Measurements from ENCODE around the gene FBXO36. TPM values are rescaled to one million over a fixed set of nuclear protein-coding genes. Genes with fewer than 3 reads are reported as not detected.
A peak's percentile ranks its signal among the peaks of the same experiment; 100 is the strongest.

The FBXO36 gene
- total and polyA plus RNA-seq, 4 donors: 0.56 to 1.3 (median 0.69) TPM

- TF ChIP-seq NR2F2 (IDR thresholded peaks at IDR 0.05): no peak
- no peak for TF ChIP-seq TAF1 (conservative IDR thresholded peaks at IDR 0.05)
- no peak for TF ChIP-seq GABPA (IDR thresholded peaks at IDR 0.05 in 1 of 2, conservative IDR thresholded peaks at IDR 0.05 in 1 of 2)
- no peak for TF ChIP-seq JUND (IDR thresholded peaks at IDR 0.05)
- TF ChIP-seq MAX (IDR thresholded peaks at IDR 0.05): no peak
- no peak for TF ChIP-seq CTCF (IDR thresholded peaks at IDR 0.05; ENCODE audit: low read depth, low read length, missing input control)
Measured at GRCh38 chr2:230042195-230042594, 119.9 kb downstream of the FBXO36 start (continued).

DNA sequence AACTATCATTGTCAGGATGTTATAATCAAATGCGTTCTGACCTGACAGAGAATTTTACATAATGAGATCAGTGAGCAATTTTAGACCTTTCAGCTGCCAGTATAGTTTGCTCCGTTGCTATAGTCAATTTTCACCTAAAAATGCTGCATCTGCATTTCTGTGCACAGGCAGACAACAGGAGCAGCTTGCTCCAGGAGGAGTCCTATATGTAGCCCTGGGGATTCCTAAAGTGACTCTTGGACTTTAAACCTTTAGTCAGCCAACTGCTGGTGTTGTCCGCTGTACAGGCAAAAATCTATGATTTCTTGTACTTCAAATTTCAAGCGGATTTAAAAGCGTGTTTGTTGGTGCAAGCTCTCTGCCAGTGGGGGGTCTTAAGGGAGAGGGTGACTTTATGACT is 120.7 kb downstream of the FBXO36 start:
- Histone ChIP-seq H3K27ac (ENCODE audit: low read depth in 1 of 2, low read length in 2 of 2) (no peak overlapping the region), H3K27me3 (ENCODE audit: control insufficient read depth in 4 of 4, insufficient read depth in 4 of 4, low read length in 3 of 4) (no peaks in the 10 kb centered on the region), H3K4me1 (ENCODE audit: control insufficient read depth in 4 of 4, insufficient read depth in 4 of 4, low read length in 3 of 4) (no peaks in the 10 kb centered on the region), H3K36me3 (ENCODE audit: control insufficient read depth in 4 of 4, insufficient read depth in 3 of 4, low read depth in 1 of 4, low read length in 3 of 4) (peaks cover 0 to 3% (median 1%) of the 10 kb centered on the region in 4 donors), H3K9ac (ENCODE audit: low read depth in 1 of 2, low read length in 2 of 2) (no peak overlapping the region), H3K9me3 (ENCODE audit: control insufficient read depth in 4 of 4, low read length in 3 of 4) (no peaks in the 10 kb centered on the region), H3K4me3 (ENCODE audit: low read depth in 1 of 3, low read length in 3 of 3) (no peak overlapping the region)
- peak; percentile 46 to 58 for TF ChIP-seq HNF4A (conservative IDR thresholded peaks at IDR 0.05)
- TF ChIP-seq, protein P1, sequence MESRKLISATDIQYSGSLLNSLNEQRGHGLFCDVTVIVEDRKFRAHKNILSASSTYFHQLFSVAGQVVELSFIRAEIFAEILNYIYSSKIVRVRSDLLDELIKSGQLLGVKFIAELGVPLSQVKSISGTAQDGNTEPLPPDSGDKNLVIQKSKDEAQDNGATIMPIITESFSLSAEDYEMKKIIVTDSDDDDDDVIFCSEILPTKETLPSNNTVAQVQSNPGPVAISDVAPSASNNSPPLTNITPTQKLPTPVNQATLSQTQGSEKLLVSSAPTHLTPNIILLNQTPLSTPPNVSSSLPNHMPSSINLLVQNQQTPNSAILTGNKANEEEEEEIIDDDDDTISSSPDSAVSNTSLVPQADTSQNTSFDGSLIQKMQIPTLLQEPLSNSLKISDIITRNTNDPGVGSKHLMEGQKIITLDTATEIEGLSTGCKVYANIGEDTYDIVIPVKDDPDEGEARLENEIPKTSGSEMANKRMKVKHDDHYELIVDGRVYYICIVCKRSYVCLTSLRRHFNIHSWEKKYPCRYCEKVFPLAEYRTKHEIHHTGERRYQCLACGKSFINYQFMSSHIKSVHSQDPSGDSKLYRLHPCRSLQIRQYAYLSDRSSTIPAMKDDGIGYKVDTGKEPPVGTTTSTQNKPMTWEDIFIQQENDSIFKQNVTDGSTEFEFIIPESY (IDR thresholded peaks at IDR 0.05): no peak
- peak; percentile 8 for TF ChIP-seq SP1 (IDR thresholded peaks at IDR 0.05)
- DNase-seq (ENCODE audit: low spot score): no peak
- WGBS: 69% methylated on average over 5 of the region's 5 CpGs

- peaks cover 0 to 3% (median 1%) of the 10 kb centered on the region in 4 donors for H3K36me3 ChIP-seq (ENCODE audit: control insufficient read depth in 4 of 4, insufficient read depth in 3 of 4, low read depth in 1 of 4, low read length in 3 of 4)
- no peaks in the 10 kb centered on the region for H3K4me1 ChIP-seq (ENCODE audit: control insufficient read depth in 4 of 4, insufficient read depth in 4 of 4, low read length in 3 of 4)
- no peak overlapping the region for H3K4me3 ChIP-seq (ENCODE audit: low read depth in 1 of 3, low read length in 3 of 3)
- DNase-seq (ENCODE audit: low spot score): no peak
- TF ChIP-seq, protein P1 (IDR thresholded peaks at IDR 0.05): no peak
- TF ChIP-seq SP1 (IDR thresholded peaks at IDR 0.05) (no peak), JUND (IDR thresholded peaks at IDR 0.05) (no peak)
- no peak overlapping the region for H3K27ac ChIP-seq (ENCODE audit: low read depth in 1 of 2, low read length in 2 of 2)
- WGBS: 86% methylated on average over 2 of the region's 2 CpGs
- H3K27me3 ChIP-seq (ENCODE audit: control insufficient read depth in 4 of 4, insufficient read depth in 4 of 4, low read length in 3 of 4): no peaks in the 10 kb centered on the region
- H3K9me3 ChIP-seq (ENCODE audit: control insufficient read depth in 4 of 4, low read length in 3 of 4): no peaks in the 10 kb centered on the region
- no peak overlapping the region for H3K9ac ChIP-seq (ENCODE audit: low read depth in 1 of 2, low read length in 2 of 2)
Measured at GRCh38 chr2:230043461-230043860, 121.2 kb downstream of the FBXO36 start.

- no peaks in the 10 kb centered on the region for H3K9me3 ChIP-seq (ENCODE audit: control insufficient read depth in 4 of 4, low read length in 3 of 4)
- H3K4me1 ChIP-seq (ENCODE audit: control insufficient read depth in 4 of 4, insufficient read depth in 4 of 4, low read length in 3 of 4): no peaks in the 10 kb centered on the region
- H3K9ac ChIP-seq (ENCODE audit: low read depth in 1 of 2, low read length in 2 of 2): no peak overlapping the region
- no peak for TF ChIP-seq CTCF (IDR thresholded peaks at IDR 0.05; ENCODE audit: low read depth, low read length, missing input control)
- TF ChIP-seq, protein P2, sequence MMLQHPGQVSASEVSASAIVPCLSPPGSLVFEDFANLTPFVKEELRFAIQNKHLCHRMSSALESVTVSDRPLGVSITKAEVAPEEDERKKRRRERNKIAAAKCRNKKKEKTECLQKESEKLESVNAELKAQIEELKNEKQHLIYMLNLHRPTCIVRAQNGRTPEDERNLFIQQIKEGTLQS (IDR thresholded peaks at IDR 0.05): no peak
- TF ChIP-seq GABPA (IDR thresholded peaks at IDR 0.05 in 1 of 2, conservative IDR thresholded peaks at IDR 0.05 in 1 of 2): no peak
- no peak for TF ChIP-seq EGR1 (IDR thresholded peaks at IDR 0.05; ENCODE audit: low read depth in 2 of 2)
- H3K36me3 ChIP-seq (ENCODE audit: control insufficient read depth in 4 of 4, insufficient read depth in 3 of 4, low read depth in 1 of 4, low read length in 3 of 4): peaks cover 0 to 3% (median 1%) of the 10 kb centered on the region in 4 donors
- WGBS: 95% methylated on average over 16 of the region's 16 CpGs
- no peak overlapping the region for H3K4me3 ChIP-seq (ENCODE audit: low read depth in 1 of 3, low read length in 3 of 3)
- DNase-seq (ENCODE audit: low spot score): no peak
- H3K27ac ChIP-seq (ENCODE audit: low read depth in 1 of 2, low read length in 2 of 2): no peak overlapping the region
- H3K27me3 ChIP-seq (ENCODE audit: control insufficient read depth in 4 of 4, insufficient read depth in 4 of 4, low read length in 3 of 4): no peaks in the 10 kb centered on the region
Measured at GRCh38 chr2:230046491-230046890, 124.2 kb downstream of the FBXO36 start.
